ENCODE data around the gene SYNJ2.

- TF ChIP-seq CTCF (IDR thresholded peaks at IDR 0.05) (no peak), EP300 (IDR thresholded peaks at IDR 0.05) (no peak)
Observed at GRCh38 chr6:158006331-158006730, 24.7 kb downstream of the SYNJ2 start.
